H1 (cell line): ENCODE measurements around the gene SLIT3.

Source experiments
- MAX ChIP-seq: IDR thresholded peaks from 2 replicates; pipeline ENCODE4 v1.6.1; 2012; ENCODE audit warnings: inconsistent platforms
- RAD21 ChIP-seq, 2 experiments: IDR thresholded peaks in 1 of 2; conservative IDR thresholded peaks in 1 of 2; 2 replicates each; pipeline ENCODE4 v1.6.1; 2011; ENCODE audit warnings: low read depth in 2 of 2, low read length in 2 of 2, improper control_type of control experiment in 1 of 2, inconsistent platforms in 1 of 2, mild to moderate bottlenecking in 1 of 2, moderate library complexity in 1 of 2
- TAF1 ChIP-seq: IDR thresholded peaks from 2 replicates; pipeline ENCODE4 v1.6.1; 2011; ENCODE audit warnings: mild to moderate bottlenecking, low read depth, low read length
- TF ChIP-seq, protein P1 (sequence below), 3 experiments: IDR thresholded peaks; 1 replicate in 2 of 3; 2 replicates in 1 of 3; pipeline versions ENCODE4 v1.5.1 to v1.6.1; 2011; ENCODE audit warnings: low read length in 3 of 3, mild to moderate bottlenecking in 3 of 3, inconsistent platforms in 2 of 3, low read depth in 1 of 3, moderate library complexity in 1 of 3; ENCODE audit not compliant: insufficient read depth in 1 of 3; ENCODE audit errors: control extremely low read depth in 1 of 3
- TF ChIP-seq, protein P2 (sequence below): IDR thresholded peaks from 2 replicates; pipeline ENCODE4 v1.6.1; 2011; ENCODE audit warnings: low read length, improper control_type of control experiment

GRCh38 chr5:168895295-168896071, 405.5 kb downstream of the SLIT3 start:
- TF ChIP-seq, protein P1, sequence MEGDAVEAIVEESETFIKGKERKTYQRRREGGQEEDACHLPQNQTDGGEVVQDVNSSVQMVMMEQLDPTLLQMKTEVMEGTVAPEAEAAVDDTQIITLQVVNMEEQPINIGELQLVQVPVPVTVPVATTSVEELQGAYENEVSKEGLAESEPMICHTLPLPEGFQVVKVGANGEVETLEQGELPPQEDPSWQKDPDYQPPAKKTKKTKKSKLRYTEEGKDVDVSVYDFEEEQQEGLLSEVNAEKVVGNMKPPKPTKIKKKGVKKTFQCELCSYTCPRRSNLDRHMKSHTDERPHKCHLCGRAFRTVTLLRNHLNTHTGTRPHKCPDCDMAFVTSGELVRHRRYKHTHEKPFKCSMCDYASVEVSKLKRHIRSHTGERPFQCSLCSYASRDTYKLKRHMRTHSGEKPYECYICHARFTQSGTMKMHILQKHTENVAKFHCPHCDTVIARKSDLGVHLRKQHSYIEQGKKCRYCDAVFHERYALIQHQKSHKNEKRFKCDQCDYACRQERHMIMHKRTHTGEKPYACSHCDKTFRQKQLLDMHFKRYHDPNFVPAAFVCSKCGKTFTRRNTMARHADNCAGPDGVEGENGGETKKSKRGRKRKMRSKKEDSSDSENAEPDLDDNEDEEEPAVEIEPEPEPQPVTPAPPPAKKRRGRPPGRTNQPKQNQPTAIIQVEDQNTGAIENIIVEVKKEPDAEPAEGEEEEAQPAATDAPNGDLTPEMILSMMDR (IDR thresholded peaks at IDR 0.05; ENCODE audit: control extremely low read depth in 1 of 3, insufficient read depth in 1 of 3, low read depth in 1 of 3, low read length in 3 of 3), result no peak
- TF ChIP-seq, protein P2, sequence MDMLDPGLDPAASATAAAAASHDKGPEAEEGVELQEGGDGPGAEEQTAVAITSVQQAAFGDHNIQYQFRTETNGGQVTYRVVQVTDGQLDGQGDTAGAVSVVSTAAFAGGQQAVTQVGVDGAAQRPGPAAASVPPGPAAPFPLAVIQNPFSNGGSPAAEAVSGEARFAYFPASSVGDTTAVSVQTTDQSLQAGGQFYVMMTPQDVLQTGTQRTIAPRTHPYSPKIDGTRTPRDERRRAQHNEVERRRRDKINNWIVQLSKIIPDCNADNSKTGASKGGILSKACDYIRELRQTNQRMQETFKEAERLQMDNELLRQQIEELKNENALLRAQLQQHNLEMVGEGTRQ, result no peak
- TF ChIP-seq MAX (no peak), TAF1 (no peak), RAD21 (IDR thresholded peaks at IDR 0.05 in 1 of 2, conservative IDR thresholded peaks at IDR 0.05 in 1 of 2; ENCODE audit: low read depth in 2 of 2, low read length in 2 of 2) (no peak)
